ACC112 (cell line): ENCODE data around the gene RAD51AP2.
A peak's percentile ranks its signal among the peaks of the same experiment; 100 is the strongest.

ENCODE experiments used
- H2AFZ ChIP-seq: fragments of 200-600 bp; sonication (generic); one replicate; pipeline ENCODE4 v1.6.0; 2017; ENCODE audit warnings: antibody characterized with exemption, low read length; ENCODE audit not compliant: unreplicated experiment
- H3K27ac ChIP-seq: fragments of 200-600 bp; sonication (generic); 2 replicates; pipeline ENCODE4 v1.5.1; 2014; ENCODE audit warnings: low read depth, mild to moderate bottlenecking, antibody characterized with exemption, low read length, moderate library complexity
- H3K27me3 ChIP-seq: fragments of 200-600 bp; sonication (generic); 2 replicates; pipeline ENCODE4 v1.6.1; 2014; ENCODE audit warnings: mild to moderate bottlenecking, antibody characterized with exemption, low read length, moderate library complexity, mixed read lengths; ENCODE audit not compliant: insufficient read depth
- H3K36me3 ChIP-seq: fragments of 200-600 bp; sonication (generic); 2 replicates; pipeline ENCODE4 v1.6.1; 2016; ENCODE audit warnings: mild to moderate bottlenecking, antibody characterized with exemption, low read length, moderate library complexity, mixed read lengths; ENCODE audit not compliant: insufficient read depth
- H3K4me1 ChIP-seq: fragments of 200-600 bp; sonication (generic); one replicate; pipeline ENCODE4 v1.6.1; 2016; ENCODE audit warnings: low read length, mixed read lengths; ENCODE audit not compliant: insufficient read depth, unreplicated experiment, control insufficient read depth
- H3K4me3 ChIP-seq: fragments of 200-600 bp; sonication (generic); 2 replicates; pipeline ENCODE4 v1.5.1; 2014; ENCODE audit warnings: mild to moderate bottlenecking, low read depth, low read length
- H3K79me2 ChIP-seq: fragments of 200-600 bp; sonication (generic); one replicate; pipeline ENCODE4 v1.6.0; 2016; ENCODE audit warnings: low read length; ENCODE audit not compliant: control insufficient read depth, unreplicated experiment, insufficient read depth

The RAD51AP2 gene

DNA sequence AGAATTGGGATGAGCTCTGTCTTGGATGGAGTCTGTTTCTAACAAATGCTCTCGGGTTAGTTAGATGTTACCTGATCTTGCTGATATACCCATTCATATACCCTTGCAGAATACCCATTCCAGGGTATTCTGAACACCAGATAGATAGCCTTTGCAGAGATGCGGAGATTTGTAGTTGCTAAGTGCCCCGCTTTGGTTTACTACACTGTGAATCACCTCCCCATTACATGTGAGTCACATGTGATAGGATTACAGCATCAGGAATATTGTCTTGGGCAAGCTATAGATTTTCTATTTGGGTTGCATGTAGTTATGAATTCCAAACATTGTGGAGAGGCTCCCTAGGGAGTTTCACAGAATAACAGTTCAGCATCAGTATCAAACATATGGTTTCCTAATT lies 26.0 kb upstream of the RAD51AP2 start:
- H3K36me3 ChIP-seq, result no peaks in the 10 kb centered on the region
- no peak overlapping the region for H3K4me3 ChIP-seq
- peak overlapping the region; percentile 9; the same call in 1 of the 2 replicates for H3K27ac ChIP-seq
- no peak overlapping the region for H2AFZ ChIP-seq
- peaks cover 75% of the 10 kb centered on the region for H3K27me3 ChIP-seq
- no peaks in the 10 kb centered on the region for H3K79me2 ChIP-seq
- H3K4me1 ChIP-seq, result peaks cover 11% of the 10 kb centered on the region

DNA sequence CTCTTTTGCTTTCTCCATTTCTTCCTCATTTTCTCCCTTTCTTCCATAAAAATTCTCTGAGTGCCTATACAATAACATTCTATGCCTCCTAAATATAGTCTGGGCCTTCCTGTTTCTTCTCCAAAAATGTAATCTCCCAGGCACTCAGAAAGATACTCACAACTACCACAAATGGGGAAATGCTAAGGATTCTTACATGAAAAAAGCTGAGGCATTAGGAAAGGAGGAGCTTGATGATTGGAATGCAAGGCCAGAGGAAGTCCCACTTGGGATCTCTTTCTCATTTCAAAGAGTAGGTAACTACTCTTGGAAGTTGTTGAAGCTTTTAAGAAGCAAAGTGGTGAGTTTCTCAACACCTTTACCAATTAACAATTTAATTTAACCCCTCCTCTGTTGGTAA lies 25.6 kb upstream of the RAD51AP2 start:
- Histone ChIP-seq H3K27ac (peak overlapping the region; percentile 9; the same call in 1 of the 2 replicates), H3K79me2 (no peaks in the 10 kb centered on the region), H3K4me3 (no peak overlapping the region), H3K4me1 (peaks cover 11% of the 10 kb centered on the region), H3K36me3 (no peaks in the 10 kb centered on the region), H2AFZ (no peak overlapping the region), H3K27me3 (peaks cover 79% of the 10 kb centered on the region)

DNA sequence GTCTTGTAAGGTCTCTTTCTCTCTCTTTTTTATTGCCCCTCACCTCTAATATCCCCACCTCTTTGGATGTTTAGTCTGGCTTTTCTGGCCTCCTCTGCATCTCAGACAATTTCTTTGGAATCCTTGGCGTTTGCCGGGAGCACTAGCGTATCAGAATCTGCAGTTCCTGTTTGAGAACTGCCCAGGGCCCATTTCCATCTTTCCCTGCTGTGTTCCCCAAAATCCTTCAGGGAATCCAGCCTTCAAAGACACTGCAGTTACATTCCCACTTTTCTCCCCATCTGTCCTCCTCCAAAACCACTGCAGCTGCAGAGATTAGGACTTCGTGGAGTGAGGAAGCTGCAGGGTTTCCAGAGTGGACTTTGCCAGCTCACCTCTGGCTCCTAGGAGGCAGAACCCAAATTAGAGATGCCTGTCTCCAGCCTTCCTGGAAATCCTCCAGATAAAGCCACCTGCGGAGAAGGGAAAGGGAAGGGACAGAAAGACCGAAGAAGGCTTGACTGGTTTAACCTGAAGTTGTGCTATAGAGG lies 25.0 kb upstream of the RAD51AP2 start:
- H3K27me3 ChIP-seq, result peaks cover 83% of the 10 kb centered on the region
- no peaks in the 10 kb centered on the region for H3K36me3 ChIP-seq
- no peak overlapping the region for H3K27ac ChIP-seq
- H3K79me2 ChIP-seq, result no peaks in the 10 kb centered on the region
- H2AFZ ChIP-seq, result no peak overlapping the region
- H3K4me3 ChIP-seq, result no peak overlapping the region
- peaks cover 11% of the 10 kb centered on the region for H3K4me1 ChIP-seq

DNA sequence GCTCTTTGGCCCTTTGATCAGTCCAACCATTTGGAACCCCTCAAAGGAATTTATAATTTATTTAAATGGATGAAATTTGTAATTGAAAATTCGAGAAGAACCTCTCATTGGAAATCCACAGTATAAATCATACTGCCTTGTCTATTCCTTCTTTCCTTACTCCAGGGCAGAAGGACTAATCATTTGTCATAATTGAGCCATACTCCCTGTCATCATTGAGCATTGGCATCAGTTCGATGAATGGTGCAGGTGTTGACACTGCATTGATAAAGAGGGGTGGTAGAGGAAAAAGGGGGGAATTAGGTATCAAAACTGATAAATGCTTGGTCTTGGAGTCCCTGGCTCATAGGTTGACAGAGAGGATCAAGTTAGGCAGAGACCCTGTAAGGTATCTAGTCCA lies 24.2 kb upstream of the RAD51AP2 start:
- Histone ChIP-seq H3K79me2 (no peaks in the 10 kb centered on the region), H3K27me3 (peaks cover 83% of the 10 kb centered on the region), H3K4me3 (no peak overlapping the region), H3K4me1 (peaks cover 11% of the 10 kb centered on the region), H3K36me3 (no peaks in the 10 kb centered on the region), H3K27ac (no peak overlapping the region), H2AFZ (no peak overlapping the region)

DNA sequence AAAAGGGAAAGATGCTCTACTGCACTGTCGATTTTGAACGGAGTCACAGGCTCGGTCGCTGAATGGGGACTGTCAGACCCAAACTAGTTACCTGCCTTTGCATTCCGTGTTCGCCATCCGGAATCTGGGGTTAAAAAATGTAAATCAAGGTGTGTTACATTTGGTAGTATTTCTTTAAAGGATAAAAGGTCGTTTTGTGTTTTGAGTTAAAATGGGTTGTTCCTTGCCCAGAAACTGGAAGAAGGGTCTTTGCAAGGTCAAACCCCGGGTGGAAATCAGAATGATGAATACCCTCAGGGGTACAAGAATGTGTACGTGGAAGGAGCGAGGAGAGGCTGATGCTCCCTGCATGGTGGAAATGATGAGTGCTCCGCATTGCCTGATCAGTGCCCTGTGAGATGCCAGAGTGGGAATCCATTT lies 23.3 kb upstream of the RAD51AP2 start:
- Histone ChIP-seq H3K27ac (no peak overlapping the region), H3K79me2 (no peaks in the 10 kb centered on the region), H3K4me1 (peaks cover 11% of the 10 kb centered on the region), H3K27me3 (peaks cover 81% of the 10 kb centered on the region), H3K4me3 (peak overlapping the region; percentile 74), H3K36me3 (no peaks in the 10 kb centered on the region), H2AFZ (no peak overlapping the region)

DNA sequence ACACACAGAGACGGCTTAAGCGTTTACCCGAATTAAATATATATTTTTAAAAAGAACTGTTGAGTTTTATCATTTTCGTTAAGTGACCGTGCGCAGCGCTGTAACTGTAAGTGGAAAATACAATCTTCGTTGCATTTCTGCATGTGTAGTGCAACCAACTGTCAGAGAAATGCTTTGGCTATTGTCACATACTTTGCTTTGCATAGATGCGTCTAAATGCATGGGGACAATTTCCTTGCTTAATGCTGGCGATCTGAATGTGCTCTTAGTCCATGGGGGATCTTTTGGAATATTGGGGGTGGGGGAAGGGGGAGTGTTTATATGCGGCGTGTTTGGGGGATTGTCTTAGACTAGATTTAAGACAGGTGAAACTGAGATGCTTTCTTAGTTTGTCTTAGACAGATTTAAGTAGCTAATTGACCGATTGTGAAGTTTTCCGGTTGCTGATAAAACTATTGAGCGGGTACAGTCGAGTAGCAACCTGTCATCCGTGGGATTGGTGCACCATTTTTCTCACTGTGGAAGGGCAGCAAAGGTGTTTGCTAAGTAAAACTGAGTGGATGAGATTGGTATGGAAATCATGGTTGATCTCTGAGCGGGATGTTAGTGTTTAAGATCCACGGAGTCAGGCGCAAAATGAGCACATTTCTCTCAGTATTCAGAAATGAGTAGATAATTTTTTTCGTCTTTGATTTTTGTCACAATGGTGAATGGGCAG lies 22.7 kb upstream of the RAD51AP2 start:
- H3K4me3 ChIP-seq, result peak overlapping the region; percentile 74
- no peak overlapping the region for H2AFZ ChIP-seq
- peaks cover 11% of the 10 kb centered on the region for H3K4me1 ChIP-seq
- no peaks in the 10 kb centered on the region for H3K79me2 ChIP-seq
- no peak overlapping the region for H3K27ac ChIP-seq
- H3K36me3 ChIP-seq, result no peaks in the 10 kb centered on the region
- H3K27me3 ChIP-seq, result peaks cover 75% of the 10 kb centered on the region

DNA sequence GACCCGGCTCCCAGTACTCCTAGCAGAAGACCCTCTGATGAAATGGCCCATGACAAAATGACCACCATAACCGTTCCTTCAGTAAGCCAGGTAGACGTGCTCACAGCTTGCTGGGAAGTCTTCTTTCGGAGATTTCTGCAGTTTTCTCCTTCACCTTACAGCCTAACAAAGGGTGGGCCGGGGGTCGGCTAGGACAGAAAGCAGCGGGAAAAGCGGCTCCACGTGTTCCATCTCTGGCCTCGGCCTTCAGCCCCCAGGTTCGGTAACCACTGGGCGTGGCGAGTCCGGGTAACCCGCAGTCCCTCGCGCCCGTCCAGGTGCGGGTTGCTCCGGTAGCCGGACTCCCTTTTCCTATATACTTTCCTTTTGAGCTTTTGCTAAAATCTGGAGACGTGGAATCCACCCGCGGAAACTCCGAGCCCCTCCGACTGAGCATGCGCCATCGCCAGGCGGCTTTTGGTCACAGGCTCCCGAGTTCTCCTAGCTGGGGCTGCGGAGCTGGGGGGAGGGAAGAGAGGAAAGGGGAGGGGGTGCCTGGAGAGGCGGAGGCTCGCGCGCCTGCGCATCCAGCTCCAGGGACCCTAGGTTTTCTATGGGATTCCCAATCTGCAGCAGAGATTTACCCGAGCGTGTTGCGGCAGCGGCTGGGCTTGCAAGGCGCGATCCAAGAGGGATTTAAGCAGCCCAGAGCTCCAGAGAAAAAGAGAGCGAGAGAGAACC lies 22.0 kb upstream of the RAD51AP2 start, which contains the start of gene VSNL1:
Gene VSNL1 (plus strand): TSS at position 604 of the 720 bp plus-strand sequence. CDS start 51,379 bp downstream, outside the sequence.
- Histone ChIP-seq H2AFZ (no peak within 1 kb of the TSS), H3K36me3 (no peaks in the 10 kb centered on the region), H3K27me3 (peaks cover 72% of the 10 kb centered on the region), H3K4me3 (peak within 1 kb of the TSS; percentile 95), H3K79me2 (no peaks in the 10 kb centered on the region), H3K27ac (no peak within 1 kb of the TSS), H3K4me1 (peaks cover 11% of the 10 kb centered on the region)

DNA sequence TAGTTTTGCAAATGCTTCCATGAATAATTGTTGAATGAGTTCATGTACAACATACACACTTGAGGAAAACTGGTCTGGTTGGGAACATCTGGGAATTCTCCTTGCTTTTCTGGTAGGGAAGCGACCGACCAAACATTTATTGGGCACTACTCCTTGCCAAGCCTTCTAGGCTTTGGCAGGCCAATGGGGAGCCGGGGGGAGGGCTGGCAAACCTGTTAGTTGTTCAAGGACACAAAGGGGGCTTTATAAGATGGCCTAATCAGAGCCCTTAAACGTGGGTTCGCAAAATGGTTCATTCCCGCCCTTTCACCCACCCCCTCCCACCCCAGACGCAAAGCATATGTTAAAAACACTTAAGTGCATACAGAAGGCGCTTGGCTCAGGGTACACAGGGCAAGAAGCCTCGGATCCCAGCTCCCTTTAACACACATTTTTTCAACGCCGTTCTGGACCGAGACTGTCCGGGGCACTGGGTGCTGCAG lies 21.4 kb upstream of the RAD51AP2 start:
- peaks cover 78% of the 10 kb centered on the region for H3K27me3 ChIP-seq
- H3K4me1 ChIP-seq, result peaks cover 9% of the 10 kb centered on the region
- no peaks in the 10 kb centered on the region for H3K79me2 ChIP-seq
- no peaks in the 10 kb centered on the region for H3K36me3 ChIP-seq
- H3K4me3 ChIP-seq, result peak overlapping the region; percentile 95
- H2AFZ ChIP-seq, result no peak overlapping the region
- no peak overlapping the region for H3K27ac ChIP-seq

DNA sequence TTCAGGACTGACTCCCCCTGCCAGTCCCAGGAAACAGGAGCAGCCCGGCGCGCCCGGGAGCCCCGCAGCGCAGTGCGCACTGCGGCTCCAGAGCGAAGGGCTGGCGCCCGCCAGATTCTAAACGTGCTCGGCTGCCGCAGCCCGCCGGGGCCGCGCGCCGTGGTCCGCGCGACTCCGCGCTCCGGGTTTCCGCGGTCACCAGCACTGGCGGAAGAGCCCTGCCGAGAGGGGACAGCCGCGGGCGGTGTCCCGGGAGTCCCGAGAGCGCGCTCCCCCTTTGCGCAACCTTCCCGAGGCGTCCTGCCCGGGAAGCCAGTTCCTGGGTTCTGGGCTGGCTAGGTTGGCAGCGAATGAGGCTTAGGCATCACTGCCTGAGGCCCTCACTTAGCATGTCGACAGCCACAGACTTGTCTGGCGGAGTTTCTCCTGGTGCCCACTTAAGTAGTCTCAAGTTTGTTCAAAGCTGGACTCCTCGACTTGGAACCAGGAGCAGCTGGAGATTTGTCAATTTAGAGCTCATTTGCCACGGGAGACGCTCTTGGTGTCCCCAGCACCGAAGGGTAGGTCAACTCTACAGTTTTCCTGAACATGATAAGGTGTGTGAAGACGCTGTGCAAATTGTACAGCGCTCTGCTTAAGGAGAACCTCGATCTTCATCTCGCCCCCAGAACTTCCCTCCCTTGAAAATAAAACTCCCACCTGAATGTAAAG lies 20.8 kb upstream of the RAD51AP2 start:
- Histone ChIP-seq H3K4me1 (peaks cover 3% of the 10 kb centered on the region), H3K27ac (0 out of 2 replicates have a peak overlapping the region, but pooled peaks have one; percentile 9), H3K27me3 (peaks cover 80% of the 10 kb centered on the region), H3K36me3 (no peaks in the 10 kb centered on the region), H2AFZ (peak overlapping the region; percentile 95), H3K79me2 (no peaks in the 10 kb centered on the region), H3K4me3 (peak overlapping the region; percentile 95)
